Large intestine (tissue), 3 donors: ENCODE results near the gene OMP. TPM values are rescaled to one million over a fixed set of nuclear protein-coding genes. Genes with fewer than 3 reads are reported as not detected.

ENCODE experiments used
- DNase-seq, 2 donors: peaks; one replicate each; pipeline versions ENCODE4 v3.0.0 to v3.0.0-alpha.2; 2013
- H3K27ac ChIP-seq: one replicate; pipeline ENCODE4 v1.5.1; 2013; ENCODE audit warnings: low read length
- H3K27me3 ChIP-seq: 2 replicates; pipeline ENCODE4 v1.6.1; 2013; ENCODE audit warnings: low read length; ENCODE audit not compliant: control insufficient read depth, insufficient read depth
- H3K36me3 ChIP-seq: 2 replicates; pipeline ENCODE4 v1.6.1; 2013; ENCODE audit warnings: low read length; ENCODE audit not compliant: control insufficient read depth, insufficient read depth
- H3K4me1 ChIP-seq: one replicate; pipeline ENCODE4 v1.6.1; 2013; ENCODE audit warnings: low read length; ENCODE audit not compliant: control insufficient read depth, insufficient read depth
- H3K4me3 ChIP-seq: one replicate; pipeline ENCODE4 v1.5.1; 2013; ENCODE audit warnings: low read length
- H3K9me3 ChIP-seq: one replicate; pipeline ENCODE4 v1.6.1; 2013; ENCODE audit warnings: mild to moderate bottlenecking, low read depth, low read length, moderate library complexity; ENCODE audit not compliant: control insufficient read depth
- WGBS: methylation state at CpG from one replicate; pipeline ENCODE4 v1.1.5; 2013; ENCODE audit warnings: low lambda C conversion rate; ENCODE audit not compliant: insufficient coverage; 5-methylcytosine and 5-hydroxymethylcytosine counted together
- polyA plus RNA-seq: library from polyadenylated mRNA; unstranded; fragments of 120-200 nt; gene quantifications from one replicate; pipeline ENCODE4 v1.2.1, GENCODE V29; 2013

OMP gene
- polyA plus RNA-seq, 1 donor: 1.1 TPM

DNA sequence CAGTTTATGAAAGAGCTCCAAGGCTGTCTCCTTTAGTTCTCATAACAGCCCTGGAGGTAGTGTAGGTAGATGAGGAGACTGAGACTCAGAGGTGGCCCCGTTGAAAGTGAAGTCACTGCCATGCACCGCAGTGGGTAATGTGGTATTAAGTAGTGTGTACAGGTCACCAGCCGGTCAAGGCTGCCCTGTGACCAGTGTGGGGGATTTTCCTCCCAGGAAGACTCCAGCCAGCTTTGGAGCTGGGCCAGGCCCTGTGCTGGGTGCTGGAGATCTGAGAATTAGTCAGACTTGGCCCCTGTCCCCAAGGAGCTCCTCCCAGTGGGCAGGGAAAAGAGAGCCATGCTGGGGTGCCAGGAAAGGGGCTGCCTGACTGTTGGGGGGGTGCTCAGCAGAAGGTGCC is 5.3 kb downstream of the OMP start:
- peaks cover 24% of the 10 kb centered on the region for H3K36me3 ChIP-seq
- H3K27ac ChIP-seq: no peak overlapping the region
- H3K4me1 ChIP-seq: peaks cover 18% of the 10 kb centered on the region
- no peaks in the 10 kb centered on the region for H3K27me3 ChIP-seq
- H3K9me3 ChIP-seq: no peaks in the 10 kb centered on the region
- no CpG with 5 or more reads among the region's 3 CpGs for WGBS
- peak in 1 of 2 donors; percentile 38 for DNase-seq
- no peak overlapping the region for H3K4me3 ChIP-seq

DNA sequence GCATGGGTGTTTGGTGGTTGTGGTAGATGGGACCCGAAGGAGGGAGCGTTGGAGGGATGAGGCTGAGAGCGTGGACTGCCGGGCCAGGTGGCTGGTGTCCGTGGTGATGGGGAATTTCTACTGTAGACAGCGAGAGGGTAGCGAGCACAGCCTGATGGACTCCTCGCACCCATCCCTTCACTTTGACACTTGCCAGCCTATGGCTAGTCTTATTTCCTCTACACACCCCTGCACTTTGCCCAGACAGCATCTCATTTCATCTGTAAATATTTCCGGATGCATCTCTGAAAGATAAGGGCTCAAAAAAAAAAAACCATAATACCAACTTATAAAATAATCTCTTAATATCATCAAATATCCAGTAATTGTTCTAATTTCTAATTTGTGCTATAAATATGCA is 5.8 kb downstream of the OMP start:
- Histone ChIP-seq H3K27ac (no peak overlapping the region), H3K9me3 (no peaks in the 10 kb centered on the region), H3K4me3 (no peak overlapping the region), H3K4me1 (peaks cover 18% of the 10 kb centered on the region), H3K36me3 (peaks cover 19% of the 10 kb centered on the region), H3K27me3 (no peaks in the 10 kb centered on the region)
- DNase-seq: peak in 1 of 2 donors; percentile 30
- WGBS: no CpG with 5 or more reads among the region's 9 CpGs

DNA sequence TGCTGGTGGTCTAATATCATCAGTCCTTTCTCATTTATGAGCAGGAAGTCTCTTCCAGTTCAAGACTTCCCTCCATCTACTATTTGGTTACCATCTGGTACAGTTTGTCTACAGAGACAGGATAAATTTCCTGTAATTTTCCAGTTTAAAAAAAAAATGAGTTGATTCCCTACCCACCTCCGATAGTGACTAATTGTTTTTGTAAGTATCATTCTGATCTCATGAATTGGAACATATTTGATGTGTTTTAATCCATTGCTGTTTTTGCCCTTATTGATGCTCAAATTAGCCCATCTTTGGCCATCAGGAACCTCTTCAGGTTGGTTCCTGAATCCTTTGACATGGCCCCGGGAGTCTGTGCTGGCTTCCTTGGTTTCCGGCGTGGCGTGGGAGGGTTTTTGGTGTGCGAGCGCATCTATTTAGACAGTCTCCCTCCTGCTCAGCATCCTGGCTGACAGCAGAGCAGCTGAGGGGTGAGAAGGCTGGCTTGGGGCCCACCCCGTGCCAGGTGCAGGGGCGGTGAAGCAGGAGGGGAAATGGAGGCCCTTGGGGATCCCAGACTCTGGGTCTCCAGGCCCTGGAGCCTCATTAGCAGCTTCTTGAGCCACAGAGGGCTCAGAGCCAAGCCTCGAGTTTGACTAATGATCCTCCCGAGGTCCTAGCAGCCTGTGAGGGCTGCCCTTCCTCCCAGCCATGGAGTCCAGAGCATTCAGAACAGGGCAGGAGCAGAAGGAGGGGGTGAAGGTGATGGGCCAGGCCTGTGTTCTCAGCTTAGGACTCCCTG is 6.8 kb downstream of the OMP start:
- Histone ChIP-seq H3K36me3 (peaks cover 20% of the 10 kb centered on the region), H3K27me3 (no peaks in the 10 kb centered on the region), H3K27ac (no peak overlapping the region), H3K4me3 (no peak overlapping the region), H3K9me3 (no peaks in the 10 kb centered on the region), H3K4me1 (peaks cover 18% of the 10 kb centered on the region)
- WGBS: no CpG with 5 or more reads among the region's 11 CpGs
- no peak for DNase-seq

DNA sequence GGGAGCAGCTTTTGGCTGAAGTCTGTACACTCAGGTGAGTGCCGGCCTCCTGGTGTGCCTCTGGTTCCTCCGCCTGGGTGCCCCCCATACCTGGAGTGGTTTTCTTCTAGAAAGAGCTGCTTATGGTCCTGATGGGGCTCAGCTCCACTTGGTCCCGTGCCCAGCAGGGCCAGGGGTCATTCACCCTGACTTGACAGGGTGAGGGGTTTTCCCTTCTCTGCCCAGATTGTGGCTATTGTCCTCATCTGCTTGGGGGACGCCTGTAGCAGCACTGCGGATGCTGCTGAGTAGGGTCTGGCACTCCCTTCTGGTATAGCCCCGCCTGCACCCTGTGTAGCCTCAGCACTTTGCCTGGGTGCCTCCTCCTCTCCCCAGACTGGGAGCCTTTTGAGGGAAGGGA is 8.2 kb downstream of the OMP start:
- DNase-seq: no peak
- WGBS: no CpG with 5 or more reads among the region's 6 CpGs
- Histone ChIP-seq H3K9me3 (no peaks in the 10 kb centered on the region), H3K27ac (no peak overlapping the region), H3K27me3 (no peaks in the 10 kb centered on the region), H3K36me3 (peaks cover 28% of the 10 kb centered on the region), H3K4me1 (peaks cover 15% of the 10 kb centered on the region), H3K4me3 (no peak overlapping the region)

DNA sequence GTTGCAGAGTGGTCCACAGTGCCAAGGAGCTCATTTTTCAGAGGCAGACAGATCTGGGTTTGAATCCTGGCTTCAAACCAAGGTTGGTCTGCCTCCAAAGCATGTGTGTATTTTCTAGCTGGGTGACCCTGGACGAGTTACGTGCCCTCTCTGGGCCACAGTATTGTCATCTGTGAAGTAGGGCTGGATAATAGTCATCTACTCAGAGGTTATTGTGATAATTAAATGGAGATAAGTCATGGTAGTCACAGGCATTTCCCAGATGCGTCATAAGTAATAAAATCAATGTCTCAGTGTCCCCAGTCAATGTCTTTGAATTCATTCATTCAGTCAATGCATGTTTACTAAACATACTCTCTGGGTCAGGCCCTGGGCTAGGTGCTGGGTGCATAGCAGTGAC is 8.6 kb downstream of the OMP start:
- H3K36me3 ChIP-seq: peaks cover 31% of the 10 kb centered on the region
- no peaks in the 10 kb centered on the region for H3K27me3 ChIP-seq
- H3K27ac ChIP-seq: no peak overlapping the region
- no peak overlapping the region for H3K4me3 ChIP-seq
- no CpG with 5 or more reads among the region's 3 CpGs for WGBS
- H3K4me1 ChIP-seq: peaks cover 11% of the 10 kb centered on the region
- DNase-seq: no peak
- H3K9me3 ChIP-seq: no peaks in the 10 kb centered on the region

DNA sequence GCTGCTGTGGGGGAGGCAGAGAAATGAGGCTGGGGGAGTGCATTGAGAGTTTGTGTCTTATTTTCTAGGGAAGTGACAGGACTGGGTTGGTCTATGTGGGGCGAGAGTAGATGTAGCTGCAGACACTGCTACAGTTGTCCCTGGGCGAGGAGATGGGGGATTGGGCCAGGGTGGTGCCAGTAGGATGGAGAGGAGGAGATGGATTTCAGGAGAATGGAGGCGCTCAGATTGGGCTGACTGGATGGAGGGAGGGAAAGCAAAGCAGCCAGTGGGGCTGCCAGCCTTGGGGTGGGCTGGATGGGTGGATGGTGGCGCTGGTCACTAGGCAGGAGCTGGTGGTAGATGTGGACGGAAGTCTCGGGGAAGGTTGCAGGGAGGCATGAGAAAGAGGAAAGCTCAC is 9.3 kb downstream of the OMP start:
- H3K27ac ChIP-seq: no peak overlapping the region
- DNase-seq: no peak

DNA sequence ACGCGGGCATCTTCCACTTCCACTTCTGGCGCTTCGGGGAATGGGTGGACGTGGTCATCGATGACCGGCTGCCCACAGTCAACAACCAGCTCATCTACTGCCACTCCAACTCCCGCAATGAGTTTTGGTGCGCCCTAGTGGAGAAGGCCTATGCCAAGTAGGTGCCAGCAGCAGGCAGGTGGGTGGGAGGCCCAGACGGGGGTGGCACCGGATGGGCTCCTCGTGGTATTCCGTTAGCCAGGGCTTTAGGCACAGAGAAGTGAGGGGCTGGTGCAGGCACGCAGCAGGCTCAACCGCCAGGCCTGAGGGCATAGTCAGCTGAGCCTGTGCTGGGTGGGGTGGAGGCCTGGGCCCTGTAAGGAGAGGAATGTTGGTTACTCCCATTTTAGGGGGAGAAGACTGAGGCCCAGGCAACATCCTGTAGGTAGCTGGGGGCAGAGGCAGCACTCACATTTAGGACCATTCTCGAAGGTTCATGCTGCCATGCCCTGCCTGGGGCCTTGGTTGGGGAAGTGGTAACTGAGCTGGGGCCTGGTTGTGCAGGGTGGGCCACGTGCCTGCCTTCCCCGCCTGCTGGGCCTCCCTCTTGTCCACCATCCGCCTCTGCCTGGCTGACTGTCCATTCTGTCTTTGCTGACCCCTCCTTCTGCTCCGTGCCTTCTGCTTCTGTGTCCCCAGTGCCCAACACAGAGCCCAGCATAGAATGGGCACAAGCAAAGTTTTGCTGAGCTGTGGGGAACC is 10.2 kb downstream of the OMP start:
- Histone ChIP-seq H3K36me3 (peaks cover 44% of the 10 kb centered on the region), H3K27me3 (no peaks in the 10 kb centered on the region), H3K9me3 (no peaks in the 10 kb centered on the region), H3K27ac (no peak overlapping the region), H3K4me1 (peaks cover 6% of the 10 kb centered on the region), H3K4me3 (no peak overlapping the region)
- WGBS: no CpG with 5 or more reads among the region's 20 CpGs
- no peak for DNase-seq

More for the DNA sequence above, 9.3 kb downstream of the OMP start:
- Histone ChIP-seq H3K27me3 (no peaks in the 10 kb centered on the region), H3K9me3 (no peaks in the 10 kb centered on the region), H3K4me3 (no peak overlapping the region), H3K36me3 (peaks cover 35% of the 10 kb centered on the region), H3K4me1 (peaks cover 11% of the 10 kb centered on the region)
- WGBS: 100% methylated on average over 3 of the region's 6 CpGs

DNA sequence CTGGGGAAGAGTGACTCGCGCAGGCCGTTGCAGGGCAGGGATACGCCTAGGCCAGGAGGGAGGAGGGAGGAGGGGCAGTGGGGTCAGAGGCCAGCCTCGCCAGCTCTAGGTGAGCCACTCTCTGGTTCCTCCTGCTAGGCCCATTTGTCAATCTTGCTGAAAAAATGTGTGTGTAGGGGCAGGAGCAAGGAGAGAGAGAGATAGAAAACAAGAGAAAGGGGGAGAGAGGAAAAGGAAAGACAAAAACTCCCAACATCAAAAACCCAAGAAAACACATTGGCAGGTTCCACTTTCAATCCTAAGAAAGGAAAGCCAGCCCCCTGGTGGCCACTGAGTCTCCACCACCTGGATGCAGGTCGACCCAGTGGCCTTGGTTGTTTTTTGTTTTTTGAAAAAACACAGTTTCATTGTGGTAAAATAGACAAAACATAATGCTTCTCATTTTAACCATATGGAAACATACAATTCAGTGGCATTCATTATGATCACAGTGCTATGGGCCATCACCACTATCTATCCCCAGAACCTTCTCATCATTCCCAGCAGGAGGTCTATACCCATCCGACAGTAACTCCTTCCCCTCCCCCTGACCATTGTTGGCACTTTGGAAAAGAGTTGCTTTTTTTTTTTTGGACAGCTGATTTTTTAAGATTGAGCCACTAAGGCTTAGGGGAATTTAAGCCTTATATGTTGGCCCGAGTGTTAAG is 10.9 kb downstream of the OMP start:
- DNase-seq: peak in 1 of 2 donors; percentile 37
- no CpG with 5 or more reads among the region's 8 CpGs for WGBS
- H3K9me3 ChIP-seq: no peaks in the 10 kb centered on the region
- H3K4me3 ChIP-seq: no peak overlapping the region
- no peak overlapping the region for H3K27ac ChIP-seq
- peaks cover 51% of the 10 kb centered on the region for H3K36me3 ChIP-seq
- H3K27me3 ChIP-seq: no peaks in the 10 kb centered on the region
- no peaks in the 10 kb centered on the region for H3K4me1 ChIP-seq

DNA sequence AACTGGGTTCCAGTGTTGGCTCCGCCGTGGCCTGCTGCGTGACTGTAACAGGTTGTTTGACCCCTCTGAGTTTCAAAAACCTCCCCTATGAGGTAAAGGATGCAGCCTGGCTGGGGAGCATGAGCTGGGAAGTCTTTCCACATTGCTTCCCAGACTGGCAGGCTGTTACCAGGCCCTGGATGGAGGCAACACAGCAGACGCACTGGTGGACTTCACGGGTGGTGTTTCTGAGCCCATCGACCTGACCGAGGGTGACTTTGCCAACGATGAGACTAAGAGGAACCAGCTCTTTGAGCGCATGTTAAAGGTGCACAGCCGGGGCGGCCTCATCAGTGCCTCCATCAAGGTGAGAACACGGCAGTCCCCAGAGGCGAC is 11.4 kb downstream of the OMP start:
- Histone ChIP-seq H3K9me3 (no peaks in the 10 kb centered on the region), H3K4me1 (no peaks in the 10 kb centered on the region), H3K4me3 (no peak overlapping the region), H3K27me3 (no peaks in the 10 kb centered on the region), H3K27ac (no peak overlapping the region), H3K36me3 (peaks cover 56% of the 10 kb centered on the region)
- WGBS: no CpG with 5 or more reads among the region's 13 CpGs
- no peak for DNase-seq

DNA sequence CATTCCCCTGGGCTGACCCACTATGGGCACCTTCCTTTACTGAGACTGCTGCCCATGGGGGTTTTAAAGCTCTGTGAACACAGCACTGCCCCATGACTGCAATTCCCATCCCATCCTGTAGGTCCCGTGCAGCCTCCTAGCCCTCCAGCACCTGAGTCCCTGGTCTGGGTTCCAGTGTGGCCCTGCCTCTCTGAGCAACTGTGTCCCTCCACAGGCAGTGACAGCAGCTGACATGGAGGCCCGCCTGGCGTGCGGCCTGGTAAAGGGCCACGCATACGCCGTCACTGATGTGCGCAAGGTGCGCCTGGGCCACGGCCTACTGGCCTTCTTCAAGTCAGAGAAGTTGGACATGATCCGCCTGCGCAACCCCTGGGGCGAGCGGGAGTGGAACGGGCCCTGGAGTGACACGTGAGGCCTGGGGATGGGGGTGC is 12.6 kb downstream of the OMP start:
- Histone ChIP-seq H3K27me3 (no peaks in the 10 kb centered on the region), H3K9me3 (no peaks in the 10 kb centered on the region), H3K4me1 (no peaks in the 10 kb centered on the region), H3K27ac (no peak overlapping the region), H3K36me3 (peaks cover 67% of the 10 kb centered on the region), H3K4me3 (no peak overlapping the region)
- DNase-seq: no peak
- no CpG with 5 or more reads among the region's 16 CpGs for WGBS
